CD4-positive, alpha-beta T cell treated with Interleukin-6 for 4 hours (primary cell): ENCODE measurements around the gene MGRN1.
A peak's percentile ranks its signal among the peaks of the same experiment; 100 is the strongest.
"Not testable (repeated sequence)": the region's sequence is repeated elsewhere in the genome, so short reads cannot be mapped to it uniquely, and the experiment has no call there.

Experiments used
- DNase-seq: peaks from one replicate; pipeline ENCODE4 v3.0.0-alpha.2; 2020; ENCODE audit warnings: mixed read lengths

Gene MGRN1

GRCh38 chr16:4701791-4702465, 77.3 kb downstream of the MGRN1 start:
- no peak for DNase-seq

DNA sequence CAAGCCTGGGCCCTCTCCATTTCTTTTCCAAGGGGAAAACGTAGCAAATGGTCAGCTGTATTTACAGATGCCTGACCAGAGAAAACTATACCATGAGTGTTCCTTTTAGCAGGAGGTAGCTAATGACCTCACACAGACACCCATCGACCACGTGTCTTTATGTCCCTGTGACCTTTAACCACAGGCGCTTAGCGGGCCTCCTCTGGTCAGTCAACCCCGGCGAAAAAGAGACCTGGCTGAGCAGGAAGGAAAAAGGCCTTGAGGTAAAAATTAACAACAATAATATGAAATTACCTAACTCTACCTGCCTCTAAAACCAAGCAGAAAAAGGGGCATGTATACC, 77.8 kb downstream of the MGRN1 start:
- no peak for DNase-seq

DNA sequence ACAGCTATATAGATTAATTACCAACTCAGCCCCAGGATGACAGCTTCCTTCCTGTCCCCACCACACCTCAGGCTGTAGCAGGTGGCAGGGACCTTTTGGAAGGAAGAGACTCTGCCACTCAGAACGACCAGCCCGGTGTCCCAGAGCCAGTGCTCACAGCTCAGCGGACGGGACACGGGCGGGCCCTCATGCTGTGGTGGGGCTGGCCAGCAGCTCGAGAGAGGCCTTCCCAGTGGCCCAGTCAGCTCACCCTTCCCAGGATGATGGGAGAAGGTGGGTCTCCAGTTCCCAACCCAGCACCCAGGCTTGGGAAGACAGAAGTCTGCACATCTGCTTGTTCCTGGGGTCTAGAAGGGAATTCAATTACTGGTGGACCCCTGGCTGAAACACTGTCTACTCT, 79.3 kb downstream of the MGRN1 start:
- DNase-seq: no peak

DNA sequence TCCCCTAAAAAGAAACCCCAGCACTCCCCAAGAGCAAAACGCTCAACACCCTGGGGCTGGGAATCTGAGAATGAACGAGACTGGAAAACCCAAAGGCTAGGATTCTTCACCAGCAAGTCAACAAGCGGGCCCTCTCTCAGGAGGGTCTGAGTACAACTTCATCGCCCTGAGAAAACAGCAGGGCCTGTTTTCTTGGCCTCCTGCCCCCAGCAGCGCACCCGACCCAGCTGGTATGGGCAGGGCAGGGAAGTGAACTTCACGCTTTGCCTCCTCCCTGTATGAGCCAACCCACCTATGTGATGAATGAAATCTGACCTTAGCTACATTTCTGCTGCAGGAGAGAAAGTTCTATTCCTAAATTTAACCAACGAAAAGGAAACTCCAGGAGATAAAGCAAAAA, 79.9 kb downstream of the MGRN1 start:
- no peak for DNase-seq

GRCh38 chr16:4704913-4705312, 80.3 kb downstream of the MGRN1 start:
- no peak for DNase-seq

DNA sequence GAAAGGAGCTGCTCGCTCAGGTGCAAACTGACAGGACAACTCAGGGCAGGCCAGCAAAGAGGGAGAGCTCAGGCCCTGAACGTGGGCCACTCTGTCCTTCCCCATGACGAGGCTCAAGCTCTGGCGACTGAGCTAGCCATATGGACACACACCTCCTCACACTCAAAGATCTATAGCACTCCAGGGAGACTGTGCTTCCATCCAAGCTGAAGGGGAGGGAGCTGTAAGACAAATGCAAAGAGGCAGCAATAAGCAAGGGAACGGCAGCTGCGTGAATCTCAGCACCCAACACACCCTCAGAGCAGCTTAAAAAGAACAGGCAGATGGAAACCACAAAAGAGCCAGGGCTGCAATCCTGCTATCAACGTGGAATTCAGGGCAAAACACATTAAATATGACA, 82.2 kb downstream of the MGRN1 start:
- no peak for DNase-seq

DNA sequence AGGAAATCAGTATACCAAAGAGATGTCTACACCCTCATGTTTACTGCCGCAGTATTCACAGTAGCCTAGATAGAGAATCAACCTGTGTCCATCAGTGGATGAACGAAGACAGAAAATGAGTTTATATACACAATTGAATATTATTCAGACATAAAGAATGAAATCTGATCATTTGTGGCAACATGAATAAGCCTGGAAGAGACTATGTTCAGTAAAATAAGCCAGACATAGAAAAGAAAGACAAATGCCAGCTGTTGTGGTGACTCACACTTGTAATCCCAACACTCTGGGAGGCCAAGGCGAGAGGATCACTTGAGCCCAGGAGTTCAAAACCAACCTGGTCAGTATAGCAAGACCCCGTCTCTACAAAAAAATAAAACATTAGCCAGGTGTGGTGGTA, 84.9 kb downstream of the MGRN1 start:
- no peak for DNase-seq

GRCh38 chr16:4713663-4714501, 89.3 kb downstream of the MGRN1 start:
- no peak for DNase-seq

GRCh38 chr16:4714996-4715395, 90.4 kb downstream of the MGRN1 start:
- DNase-seq: no peak

DNA sequence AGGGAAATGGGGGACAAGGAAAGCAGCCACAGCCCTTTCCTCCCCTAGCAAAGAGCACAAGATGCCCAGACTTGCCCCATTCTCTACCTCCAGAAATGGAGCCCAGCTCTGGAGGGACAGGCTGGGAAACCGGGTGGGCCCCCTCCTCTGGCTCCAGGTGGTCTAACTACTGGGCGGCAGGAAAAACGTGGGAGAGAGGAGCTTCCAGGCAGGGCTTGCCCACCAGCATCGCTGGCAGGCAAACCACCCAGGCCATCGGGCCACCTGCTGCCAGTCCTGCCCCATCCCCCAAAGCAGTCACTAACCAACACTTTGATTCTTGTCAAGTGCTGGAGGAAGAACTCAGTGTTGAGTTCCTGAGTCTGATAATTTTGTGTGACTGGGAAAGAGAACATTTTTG, 93.8 kb downstream of the MGRN1 start:
- no peak for DNase-seq

DNA sequence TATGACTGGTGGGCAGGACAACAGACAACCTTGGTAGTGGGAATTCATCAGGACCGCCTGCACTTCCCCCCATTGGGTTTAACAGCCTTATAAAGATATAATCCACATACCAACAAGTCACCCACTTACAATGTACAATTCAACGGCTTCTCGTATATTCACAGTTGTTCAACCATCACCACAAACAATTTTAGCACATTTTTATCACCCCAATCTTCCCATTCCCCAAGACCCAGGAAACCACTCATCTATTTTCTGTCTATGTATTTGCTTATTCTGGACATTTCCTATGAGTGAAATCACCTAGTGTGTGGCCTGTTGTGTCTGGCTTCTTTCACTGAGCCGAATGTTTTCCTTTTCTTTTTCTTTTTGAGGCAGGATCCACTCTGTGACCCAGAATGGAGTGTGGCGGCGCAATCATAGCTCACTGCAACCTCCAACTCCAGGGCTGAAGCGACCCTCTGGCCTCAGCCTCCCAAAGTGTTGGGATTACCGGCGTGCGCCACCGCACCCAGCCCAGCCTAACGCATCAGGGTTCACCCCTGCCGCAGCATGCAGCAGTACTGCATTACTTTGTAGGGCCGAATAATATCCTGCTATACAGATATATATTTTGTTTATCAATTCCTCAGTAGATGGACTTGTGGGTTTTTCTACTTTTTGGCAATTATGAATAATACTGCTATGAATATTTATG, 98.6 kb downstream of the MGRN1 start:
- DNase-seq: no peak

DNA sequence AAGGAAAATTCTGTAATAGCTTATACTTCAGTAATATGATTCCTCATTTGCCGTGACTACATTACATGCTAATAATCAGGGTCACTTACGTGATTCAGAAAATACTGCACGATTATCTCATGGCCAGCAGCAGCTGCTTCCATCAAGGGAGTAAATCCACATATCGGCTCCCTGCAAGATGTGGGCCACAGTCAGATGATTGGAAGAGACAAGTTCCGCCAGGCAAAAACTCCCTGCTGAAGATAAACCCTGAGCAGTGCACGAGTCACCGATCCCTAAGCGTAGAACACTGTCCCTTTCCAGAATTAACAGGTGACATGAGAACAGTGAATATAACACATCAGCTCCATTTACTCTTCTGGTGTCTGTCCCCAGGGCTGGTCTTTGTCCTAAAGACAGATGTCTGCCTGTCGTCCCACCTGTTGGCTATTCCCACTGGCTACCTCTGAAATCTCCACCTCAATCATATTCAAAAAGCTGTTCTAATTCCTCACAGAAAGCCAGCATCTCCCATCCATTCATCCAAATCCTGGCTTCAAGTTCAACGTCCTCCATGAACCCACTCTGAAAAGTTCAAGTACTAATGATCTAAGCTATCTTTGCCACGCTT, 100.1 kb downstream of the MGRN1 start:
- no peak for DNase-seq

- DNase-seq: no peak
Measured at GRCh38 chr16:4726616-4727015, 102.0 kb downstream of the MGRN1 start.

DNA sequence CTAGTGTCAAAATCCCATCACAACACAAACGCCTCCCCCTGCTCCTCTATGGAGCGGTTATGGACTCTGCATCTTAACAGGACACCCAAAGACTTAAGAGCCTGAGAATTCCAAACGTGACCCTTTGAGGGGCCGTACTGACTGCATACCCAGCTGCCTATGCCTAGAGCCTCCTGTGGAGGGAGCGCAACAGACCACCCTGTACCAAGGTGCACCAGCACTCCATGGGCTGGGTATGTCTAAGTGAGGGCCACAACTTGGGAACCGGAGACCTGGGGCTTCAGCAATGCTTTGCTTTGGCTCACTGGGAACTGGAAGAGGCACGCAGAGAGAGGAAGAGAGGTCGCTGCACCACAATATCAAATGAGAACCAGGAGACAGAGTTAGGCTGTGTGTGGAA, 104.0 kb downstream of the MGRN1 start:
- DNase-seq: no peak

DNA sequence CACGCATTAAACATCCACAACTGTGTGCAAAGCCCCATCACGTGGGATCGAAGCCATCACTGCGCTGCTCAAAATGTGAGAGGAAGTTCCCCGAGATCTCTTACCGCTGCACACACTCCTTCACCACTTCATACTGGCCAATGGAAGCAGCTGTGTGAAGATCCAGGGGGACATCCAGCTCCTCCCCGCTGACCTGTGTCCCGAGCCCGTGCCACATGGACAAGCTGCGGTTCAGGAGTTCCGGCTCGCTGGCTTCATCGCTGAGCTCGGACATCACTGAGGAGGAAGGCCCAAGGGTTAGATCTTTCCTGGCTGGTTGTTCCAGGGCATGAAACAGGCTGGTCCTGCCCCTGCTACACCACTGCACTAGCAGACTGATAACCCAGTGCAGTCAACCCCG, 105.2 kb downstream of the MGRN1 start:
- DNase-seq: no peak

DNA sequence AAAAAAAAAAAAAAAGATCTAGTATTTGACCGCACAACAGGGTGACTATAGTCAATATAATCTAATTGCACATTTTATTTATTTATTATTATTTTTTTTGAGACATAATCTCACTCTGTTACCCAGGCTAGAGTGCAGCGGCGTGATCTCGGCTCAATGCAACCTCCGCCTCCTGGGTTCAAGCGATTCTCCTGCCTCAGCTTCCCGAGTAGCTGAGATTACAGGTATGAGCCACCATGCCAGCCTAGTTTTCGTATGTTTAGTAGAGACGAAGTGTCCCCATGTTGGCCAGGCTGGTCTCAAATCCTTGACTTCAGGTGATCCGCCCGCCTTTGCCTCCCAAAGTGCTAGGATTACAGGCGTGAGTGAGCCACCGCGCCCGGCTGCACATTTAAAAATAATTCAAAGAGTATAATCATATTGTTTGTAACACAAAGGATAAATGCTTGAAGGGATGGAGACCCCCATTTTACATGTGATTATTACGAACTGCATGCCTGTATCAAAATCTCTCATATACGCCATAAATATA, 108.7 kb downstream of the MGRN1 start:
- no peak for DNase-seq

DNA sequence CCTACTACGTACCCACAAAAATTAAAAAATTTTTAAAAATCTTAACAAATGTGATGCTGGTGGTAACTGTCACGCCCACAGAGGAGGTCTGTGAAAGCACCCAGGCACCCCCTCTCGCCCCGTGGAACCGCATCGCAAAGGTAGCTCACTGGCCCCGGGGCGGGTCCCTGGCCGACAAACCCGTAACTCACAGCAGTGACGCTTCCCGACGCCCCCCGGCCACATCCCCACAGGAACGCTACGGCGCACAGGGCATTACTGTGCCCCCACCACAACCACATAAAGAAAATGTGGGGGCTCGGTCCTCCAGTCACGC, 109.1 kb downstream of the MGRN1 start:
- DNase-seq: peak; percentile 40

DNA sequence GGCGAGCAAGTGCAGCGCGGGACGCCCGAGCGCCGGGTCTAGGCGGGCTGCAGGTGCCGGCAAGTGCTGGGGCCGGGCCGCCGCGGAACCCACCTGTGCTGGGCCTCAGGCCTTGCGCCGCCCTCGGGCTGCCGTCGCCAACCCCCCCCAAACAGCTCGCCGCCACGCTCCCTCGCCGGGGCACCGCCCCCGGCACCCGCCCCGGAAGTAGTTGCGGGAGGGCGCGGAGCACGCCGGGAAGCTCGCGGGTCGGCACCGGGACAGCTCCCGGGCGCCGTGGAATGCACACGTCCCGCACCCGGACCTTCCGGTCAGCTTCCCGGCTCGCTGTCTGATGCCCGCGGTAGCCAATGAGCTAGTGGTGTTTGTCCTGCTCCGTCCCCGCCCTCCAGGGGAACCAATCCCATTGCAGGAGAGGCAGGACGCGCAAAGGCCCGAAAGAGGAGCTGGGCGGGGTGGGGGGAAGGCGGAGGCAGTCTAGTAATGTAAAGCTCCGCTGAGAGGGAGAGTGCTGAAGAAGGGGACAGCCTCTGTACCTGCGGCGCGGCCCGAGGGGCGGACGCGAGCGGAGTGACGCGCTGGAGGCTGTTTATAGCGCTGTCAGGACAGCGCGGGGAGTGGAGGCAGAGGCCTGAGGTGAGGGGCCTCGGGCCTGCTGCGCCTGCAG, 109.6 kb downstream of the MGRN1 start, which contains the start of the genes ANKS3 and DNAAF8:
ANKS3 (minus strand) TSS at position 209 of the 667 bp plus-strand sequence. CDS start 4,122 bp downstream, outside the sequence.
DNAAF8 (plus strand) TSS at position 475 of the 667 bp plus-strand sequence. CDS start 1,978 bp downstream, outside the sequence.
- DNase-seq: peak; percentile 83

DNA sequence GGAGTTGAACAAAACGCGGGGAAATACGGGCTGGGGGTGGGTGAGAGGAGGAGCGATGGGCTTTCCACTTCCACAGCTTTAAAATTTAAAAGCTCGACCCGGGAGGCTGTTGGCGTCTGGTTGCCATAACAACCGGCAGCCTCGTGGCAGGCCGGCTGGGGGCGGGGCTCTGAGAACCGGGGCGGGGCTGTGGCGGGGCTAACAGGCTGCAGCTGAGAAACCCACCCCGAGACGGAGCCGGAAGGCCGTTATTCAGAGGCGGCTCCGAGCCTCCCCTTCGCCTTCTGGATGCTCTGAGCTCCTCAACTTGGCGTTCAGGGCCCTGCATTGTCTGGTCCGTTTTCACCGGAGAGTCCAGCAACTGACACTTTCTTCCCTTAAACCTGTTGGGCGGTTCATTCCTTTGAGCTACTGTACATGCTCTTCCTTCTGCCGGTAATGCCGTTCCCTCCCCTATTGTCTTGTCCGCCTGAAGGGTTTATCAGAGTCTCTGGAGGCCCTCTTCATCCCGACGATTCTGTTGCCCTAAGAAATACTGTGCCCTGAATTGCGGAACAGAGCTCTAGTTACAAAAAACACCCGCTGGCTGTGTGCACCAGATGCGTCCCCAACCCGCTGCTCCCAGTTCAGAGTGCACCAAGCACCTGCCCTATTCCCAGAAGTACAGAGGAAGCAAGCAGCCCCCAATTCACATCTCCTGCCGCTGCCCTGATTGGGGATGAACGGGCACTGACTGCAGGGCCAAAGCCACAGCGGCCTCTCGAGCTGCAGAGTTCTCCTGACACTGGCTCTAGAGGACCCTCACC, 110.3 kb downstream of the MGRN1 start:
- DNase-seq: peak; percentile 98

DNA sequence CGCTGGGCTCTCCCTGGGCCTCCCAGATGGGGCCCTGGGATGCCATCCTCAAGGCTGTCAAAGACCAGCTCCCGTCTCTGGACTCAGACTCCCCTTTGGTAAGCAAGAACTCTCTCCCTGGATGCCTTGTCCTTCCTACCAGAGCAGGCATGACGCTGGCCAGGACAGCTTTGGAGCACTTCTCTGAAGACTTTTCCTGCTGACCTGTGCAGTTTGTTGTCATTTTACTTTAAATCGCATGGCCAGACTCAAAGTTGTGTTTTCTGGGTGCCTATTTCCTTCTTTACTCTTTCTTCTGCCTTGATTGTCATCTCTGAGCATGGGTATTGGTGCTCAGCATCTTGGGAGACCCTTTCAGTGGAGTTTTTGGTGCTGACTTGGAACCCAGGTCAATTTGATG, 111.9 kb downstream of the MGRN1 start:
- DNase-seq: no peak

GRCh38 chr16:4737545-4737944, 112.9 kb downstream of the MGRN1 start:
- no peak for DNase-seq

GRCh38 chr16:4738370-4738769, 113.7 kb downstream of the MGRN1 start:
- not testable (repeated sequence) for DNase-seq
